Small intestine (tissue), 7 donors: ENCODE measurements around the gene CCDC13. TPM values are rescaled to one million over a fixed set of nuclear protein-coding genes. Genes with fewer than 3 reads are reported as not detected.
A peak's percentile ranks its signal among the peaks of the same experiment; 100 is the strongest.

Source experiments
- DNase-seq, 2 donors: peaks; one replicate each; pipeline versions ENCODE4 v3.0.0 to v3.0.0-alpha.2; 2013
- FAIRE-seq: peaks from 2 replicates; lab custom pipeline; 2012; peaks lifted over from hg19 to GRCh38; lab: Jason Lieb, UNC
- H3K27ac ChIP-seq, 3 donors: one replicate each; pipeline ENCODE4 v1.5.1; 2013; ENCODE audit warnings: low read length in 2 of 3, mild to moderate bottlenecking in 2 of 3, control low read depth in 1 of 3, inconsistent platforms in 1 of 3, low read depth in 1 of 3, moderate library complexity in 1 of 3
- H3K27me3 ChIP-seq, 3 donors: one replicate each; pipeline ENCODE4 v1.6.1; 2013; ENCODE audit warnings: low read length in 3 of 3, inconsistent platforms in 1 of 3; ENCODE audit not compliant: control insufficient read depth in 3 of 3, insufficient read depth in 3 of 3
- H3K36me3 ChIP-seq, 3 donors: one replicate each; pipeline ENCODE4 v1.6.1; 2013; ENCODE audit warnings: low read length in 3 of 3, inconsistent platforms in 1 of 3, low read depth in 1 of 3, mild to moderate bottlenecking in 1 of 3, moderate library complexity in 1 of 3; ENCODE audit not compliant: control insufficient read depth in 3 of 3, insufficient read depth in 2 of 3
- H3K4me1 ChIP-seq, 3 donors: one replicate each; pipeline ENCODE4 v1.6.1; 2013; ENCODE audit warnings: low read length in 2 of 3, inconsistent platforms in 1 of 3, low read depth in 1 of 3, mild to moderate bottlenecking in 1 of 3, moderate library complexity in 1 of 3; ENCODE audit not compliant: control insufficient read depth in 3 of 3, insufficient read depth in 2 of 3
- H3K4me3 ChIP-seq, 3 donors: one replicate each; pipeline ENCODE4 v1.5.1; 2013; ENCODE audit warnings: low read length in 3 of 3, control low read depth in 1 of 3, inconsistent platforms in 1 of 3, low read depth in 1 of 3, mild to moderate bottlenecking in 1 of 3, moderate library complexity in 1 of 3
- H3K9me3 ChIP-seq, 2 donors: one replicate each; pipeline ENCODE4 v1.6.1; 2013; ENCODE audit warnings: low read depth in 1 of 2, low read length in 1 of 2; ENCODE audit not compliant: control insufficient read depth in 2 of 2, insufficient read depth in 1 of 2
- WGBS, 3 donors: extraction: QIAGEN DNeasy Blood & Tissue Kit; methylation state at CpG; one replicate each; pipeline ENCODE4 v1.1.7; 2013; 5-methylcytosine and 5-hydroxymethylcytosine counted together
- polyA plus RNA-seq, 4 donors: library from polyadenylated mRNA; stranded (reverse) in 3 of 4; unstranded in 1 of 4; fragments of 200-250 nt in 3 of 4; fragments of 120-200 nt in 1 of 4; gene quantifications; one replicate each; pipeline versions ENCODE4 v1.2.1 to v1.2.3, GENCODE V29; 2013
- donor health status: healthy with polysubstance abuse.
- donor health status: control.
- donor health status: control.
- donor health status: Bipolar disorder and iron deficiency.
- donor health status: healthy.

Gene CCDC13
- polyA plus RNA-seq, 4 donors = 0.37 to 2.7 (median 0.66) TPM

GRCh38 chr3:42755681-42756578 lies 17.1 kb downstream of the CCDC13 start:
- Histone ChIP-seq H3K27ac (peak overlapping the region in 2 of 3 donors; percentile 71 to 80), H3K4me1 (peaks cover 0 to 17% (median 4%) of the 10 kb centered on the region in 3 donors), H3K36me3 (no peaks in the 10 kb centered on the region), H3K9me3 (peaks cover 0 to 5% of the 10 kb centered on the region in 2 donors), H3K27me3 (no peaks in the 10 kb centered on the region), H3K4me3 (no peak overlapping the region)
- WGBS, 3 donors = 32 to 63% (median 52%) methylated on average over 5 of the region's 5 CpGs
- DNase-seq (peak; percentile 89 to 97), FAIRE-seq (peak; percentile 26)

GRCh38 chr3:42753757-42754156 lies 19.3 kb downstream of the CCDC13 start:
- H3K9me3 ChIP-seq = peaks cover 0 to 5% of the 10 kb centered on the region in 2 donors
- no peak overlapping the region for H3K27ac ChIP-seq
- 93 to 96% (median 94%) methylated on average over 3 of the region's 3 CpGs for WGBS, 3 donors
- H3K4me1 ChIP-seq = peaks cover 0 to 17% (median 4%) of the 10 kb centered on the region in 3 donors
- no peak overlapping the region for H3K4me3 ChIP-seq
- DNase-seq (no peak), FAIRE-seq (no peak)
- no peaks in the 10 kb centered on the region for H3K27me3 ChIP-seq
- no peaks in the 10 kb centered on the region for H3K36me3 ChIP-seq

DNA sequence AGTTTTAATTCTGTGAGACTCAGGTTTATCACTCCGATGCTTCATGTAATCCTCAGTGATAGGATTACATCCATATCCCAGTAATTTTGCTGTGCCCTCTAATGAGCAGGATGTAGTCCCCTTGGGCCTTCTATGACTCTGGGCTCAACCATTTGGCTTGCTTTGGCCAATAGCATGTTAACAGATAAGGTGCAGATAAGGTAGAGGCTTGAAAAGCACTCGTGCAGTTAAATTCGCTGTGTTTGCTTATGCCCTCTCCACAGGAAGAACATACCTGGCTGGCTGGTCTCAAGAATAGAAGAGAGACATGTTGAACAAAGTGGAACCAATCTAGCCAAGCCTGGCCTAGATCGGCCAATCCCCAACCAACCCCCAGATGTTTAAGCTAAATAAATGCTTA lies 20.1 kb downstream of the CCDC13 start:
- H3K36me3 ChIP-seq = no peaks in the 10 kb centered on the region
- WGBS, 3 donors = 83 to 88% (median 86%) methylated on average over 4 of the region's 4 CpGs
- no peaks in the 10 kb centered on the region for H3K27me3 ChIP-seq
- FAIRE-seq (no peak), DNase-seq (no peak)
- H3K4me3 ChIP-seq = no peak overlapping the region
- H3K27ac ChIP-seq = no peak overlapping the region
- peaks cover 0 to 17% (median 4%) of the 10 kb centered on the region in 3 donors for H3K4me1 ChIP-seq
- H3K9me3 ChIP-seq = peaks cover 0 to 5% of the 10 kb centered on the region in 2 donors

- WGBS, 3 donors = 95 to 98% (median 96%) methylated on average over 9 of the region's 9 CpGs
- no peak overlapping the region for H3K4me3 ChIP-seq
- DNase-seq (no peak), FAIRE-seq (no peak)
- H3K4me1 ChIP-seq = peaks cover 0 to 17% (median 4%) of the 10 kb centered on the region in 3 donors
- peaks cover 0 to 5% of the 10 kb centered on the region in 2 donors for H3K9me3 ChIP-seq
- no peaks in the 10 kb centered on the region for H3K36me3 ChIP-seq
- H3K27me3 ChIP-seq = no peaks in the 10 kb centered on the region
- no peak overlapping the region for H3K27ac ChIP-seq
Measured at GRCh38 chr3:42752441-42752840, 20.6 kb downstream of the CCDC13 start.

DNA sequence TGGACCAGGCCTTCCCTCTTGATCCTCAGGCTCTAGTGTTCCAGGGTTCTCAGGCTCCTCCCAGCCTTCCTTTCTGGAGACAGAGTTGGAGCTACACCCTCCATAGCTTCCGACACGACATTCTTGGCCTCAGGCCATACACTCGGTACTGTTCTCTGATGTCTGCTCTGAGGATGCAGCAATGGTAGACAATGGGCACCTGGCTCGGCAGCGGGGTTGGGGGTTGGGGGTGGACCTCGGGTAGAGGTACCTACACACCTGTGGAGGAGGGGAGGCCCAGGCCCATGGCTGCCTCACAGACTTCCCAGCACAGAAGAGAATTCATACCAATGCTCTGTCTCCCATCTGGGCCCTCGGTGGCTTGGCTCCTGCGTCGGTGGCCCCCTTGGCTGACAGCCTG lies 21.4 kb downstream of the CCDC13 start:
- Histone ChIP-seq H3K27me3 (no peaks in the 10 kb centered on the region), H3K4me3 (no peak overlapping the region), H3K9me3 (peaks cover 0 to under 1% of the 10 kb centered on the region in 2 donors), H3K4me1 (peaks cover 0 to 11% (median 4%) of the 10 kb centered on the region in 3 donors), H3K36me3 (no peaks in the 10 kb centered on the region), H3K27ac (no peak overlapping the region)
- DNase-seq (no peak), FAIRE-seq (no peak)
- 68 to 75% (median 71%) methylated on average over 8 to 9 of the region's 9 CpGs for WGBS, 3 donors

DNA sequence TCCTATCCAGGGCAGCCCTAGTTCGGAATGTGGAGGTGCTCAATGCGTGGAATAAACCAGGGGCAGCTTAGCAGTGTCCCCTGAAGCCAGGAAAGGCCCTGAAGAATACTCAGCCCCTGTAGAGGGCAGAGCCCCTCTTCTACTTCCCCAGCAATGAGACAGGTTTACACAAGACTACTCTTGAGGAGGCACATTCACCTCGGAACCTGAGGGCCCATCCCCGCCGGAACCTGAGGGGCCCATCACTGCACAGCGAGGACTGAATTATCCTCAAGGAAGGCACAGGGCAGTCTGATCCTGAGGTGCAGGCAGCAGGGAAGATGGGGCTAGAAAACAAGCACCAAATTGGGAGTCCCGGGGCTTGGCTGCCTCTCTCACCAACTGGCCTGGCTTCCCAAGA lies 22.2 kb downstream of the CCDC13 start:
- Histone ChIP-seq H3K4me1 (peaks cover 0 to 6% (median 4%) of the 10 kb centered on the region in 3 donors), H3K9me3 (no peaks in the 10 kb centered on the region), H3K27me3 (no peaks in the 10 kb centered on the region), H3K36me3 (no peaks in the 10 kb centered on the region), H3K27ac (no peak overlapping the region), H3K4me3 (no peak overlapping the region)
- FAIRE-seq = no peak
- 95 to 96% (median 96%) methylated on average over 7 of the region's 7 CpGs for WGBS, 3 donors
- DNase-seq = no peak

GRCh38 chr3:42749753-42750231 lies 23.3 kb downstream of the CCDC13 start:
- Histone ChIP-seq H3K36me3 (no peaks in the 10 kb centered on the region), H3K4me3 (no peak overlapping the region), H3K4me1 (no peaks in the 10 kb centered on the region), H3K9me3 (no peaks in the 10 kb centered on the region), H3K27me3 (no peaks in the 10 kb centered on the region), H3K27ac (no peak overlapping the region)
- no peak for DNase-seq
- 68 to 78% (median 70%) methylated on average over 10 of the region's 10 CpGs for WGBS, 3 donors
- no peak for FAIRE-seq

DNA sequence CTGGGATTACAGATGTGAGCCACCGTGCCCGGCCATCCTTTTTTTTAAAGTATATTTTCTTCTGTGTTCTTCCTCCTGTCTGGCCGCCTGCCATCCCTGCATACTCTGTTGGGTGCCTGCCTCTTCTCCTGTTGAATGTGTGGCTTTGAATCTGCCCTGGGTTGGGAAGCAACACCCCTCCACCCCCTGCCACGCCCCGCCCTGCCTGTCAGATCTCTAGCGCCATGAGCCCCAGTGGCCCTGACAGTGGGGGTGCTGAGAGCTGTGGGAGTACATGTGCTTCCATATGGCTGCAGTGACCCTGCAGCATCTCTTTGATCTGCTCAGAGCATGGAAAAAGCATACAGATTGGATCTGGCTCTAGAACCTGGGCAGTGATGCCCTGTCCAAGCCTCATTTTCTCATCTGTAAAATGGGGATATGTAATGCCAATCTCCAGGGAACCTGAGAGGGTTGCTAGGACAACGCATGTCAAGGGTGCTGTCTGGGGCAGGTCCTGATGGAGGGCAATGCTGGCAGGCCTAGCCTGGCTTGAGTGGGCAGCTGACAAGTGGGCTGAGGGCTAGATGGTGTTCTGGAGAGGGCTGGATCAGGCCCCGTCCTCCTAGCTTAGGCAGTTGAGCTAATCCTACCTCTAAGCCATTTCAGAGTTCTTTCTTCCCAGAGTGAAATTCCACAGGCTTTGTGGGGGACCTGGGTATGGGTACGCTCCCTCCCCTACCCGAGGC lies 23.9 kb downstream of the CCDC13 start:
- Histone ChIP-seq H3K4me3 (no peak overlapping the region), H3K27ac (no peak overlapping the region), H3K36me3 (no peaks in the 10 kb centered on the region), H3K4me1 (no peaks in the 10 kb centered on the region), H3K9me3 (no peaks in the 10 kb centered on the region), H3K27me3 (no peaks in the 10 kb centered on the region)
- no peak for FAIRE-seq
- DNase-seq = no peak
- WGBS, 3 donors = 78 to 88% (median 83%) methylated on average over 10 of the region's 10 CpGs
